GM12801 (cell line): ENCODE data around the gene CENPV.

Source experiments
- CTCF ChIP-seq: IDR thresholded peaks from one replicate; pipeline ENCODE4 v1.5.1; 2011; ENCODE audit warnings: control low read depth; ENCODE audit not compliant: insufficient read length; ENCODE audit errors: extremely low read depth

Gene CENPV

GRCh38 chr17:16353317-16354174 is at the start of gene CENPV:
CENPV (minus strand) TSS chr17:16353469; CDS start chr17:16353436, 33 bp downstream.
- TF ChIP-seq CTCF: no peak

- TF ChIP-seq CTCF: no peak
Measured at GRCh38 chr17:16398270-16399267, 45.3 kb upstream of the CENPV start.

GRCh38 chr17:16391451-16391850 is 38.2 kb upstream of the CENPV start:
- TF ChIP-seq CTCF: no peak

GRCh38 chr17:16384557-16384956 is 31.3 kb upstream of the CENPV start:
- no peak for TF ChIP-seq CTCF

GRCh38 chr17:16383772-16384287 is 30.6 kb upstream of the CENPV start:
- no peak for TF ChIP-seq CTCF

GRCh38 chr17:16383216-16383615 is 29.9 kb upstream of the CENPV start:
- TF ChIP-seq CTCF: no peak

GRCh38 chr17:16381496-16381820 is 28.2 kb upstream of the CENPV start:
- TF ChIP-seq CTCF: no peak
